ENCODE data around the gene MPV17L2.
"Not testable (repeated sequence)": the region's sequence is repeated elsewhere in the genome, so short reads cannot be mapped to it uniquely, and the experiment has no call there.

The MPV17L2 gene

DNA sequence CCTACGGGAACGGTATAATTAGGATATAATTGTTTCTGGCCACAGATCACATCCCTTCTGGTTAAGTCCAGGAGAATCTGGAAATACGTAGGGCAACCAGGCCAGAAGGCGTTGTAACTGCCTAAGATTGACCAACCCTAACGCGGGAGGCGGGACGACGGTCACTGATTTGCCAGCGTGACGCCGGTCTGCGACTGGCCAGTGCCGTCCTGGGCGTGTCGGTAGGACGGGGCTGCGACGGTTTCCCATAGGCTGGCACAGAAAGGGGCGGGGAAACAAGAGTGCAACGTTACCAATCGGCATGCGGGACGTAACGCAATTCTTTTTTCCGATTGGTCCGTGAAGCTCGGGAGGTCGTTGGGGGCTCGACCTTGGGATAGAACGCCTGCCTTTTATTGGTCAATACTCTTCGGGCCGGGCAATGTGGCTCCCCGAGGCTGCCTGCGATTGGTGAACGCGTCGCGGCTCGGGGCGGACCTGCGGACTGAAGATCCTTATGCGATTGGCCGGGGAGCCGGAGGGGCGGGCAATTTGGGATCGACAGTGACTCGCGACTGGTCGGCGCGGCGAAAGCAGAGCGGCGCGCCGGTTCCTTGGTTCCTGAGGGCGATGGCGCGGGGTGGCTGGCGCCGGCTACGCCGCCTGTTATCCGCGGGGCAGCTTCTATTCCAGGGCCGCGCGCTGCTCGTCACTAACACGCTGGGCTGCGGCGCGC lies at the start of gene MPV17L2:
TSS of gene MPV17L2 (plus strand) at position 546 of the 715 bp plus-strand sequence. CDS start at position 610, 64 bp downstream.
- DNase-seq: peak; percentile 99

DNA sequence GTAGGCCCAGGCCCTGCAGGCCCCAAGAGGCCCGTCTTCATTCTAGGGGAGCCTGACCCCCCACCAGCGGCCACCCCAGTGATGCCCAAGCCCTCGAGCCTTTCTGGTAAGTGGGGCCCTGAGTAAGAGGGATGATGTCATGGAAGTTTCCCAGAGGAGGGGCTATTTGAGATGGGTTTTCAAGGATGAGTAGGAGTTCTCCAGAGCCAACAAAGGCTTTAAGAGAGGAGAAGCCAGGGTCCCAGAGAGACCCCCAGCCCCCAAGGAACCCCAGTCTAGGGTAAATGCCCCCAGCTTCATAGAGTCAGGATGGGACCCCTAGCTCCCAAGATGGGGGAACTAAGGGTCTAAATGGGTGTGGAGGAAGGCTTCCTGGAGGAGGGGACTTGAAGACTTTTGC lies 49.1 kb upstream of the MPV17L2 start:
- no peak for DNase-seq

DNA sequence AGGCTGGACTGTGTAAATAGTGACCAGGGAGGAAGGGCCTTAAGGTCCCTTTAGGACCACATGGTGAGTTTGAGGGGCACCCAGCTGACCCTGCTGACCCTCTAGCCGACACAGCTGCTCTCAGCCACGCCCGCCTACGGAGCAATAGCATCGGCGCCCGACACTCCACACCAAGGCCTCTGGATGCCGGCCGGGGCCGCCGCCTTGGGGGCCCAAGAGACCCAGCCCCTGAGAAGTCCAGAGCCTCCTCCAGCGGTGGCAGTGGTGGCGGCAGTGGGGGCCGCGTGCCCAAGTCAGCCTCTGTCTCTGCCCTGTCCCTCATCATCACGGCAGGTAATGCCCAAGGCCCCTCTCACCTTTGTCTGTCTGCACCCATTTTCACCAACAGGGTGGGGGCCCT lies 48.7 kb upstream of the MPV17L2 start:
- no peak for DNase-seq

DNA sequence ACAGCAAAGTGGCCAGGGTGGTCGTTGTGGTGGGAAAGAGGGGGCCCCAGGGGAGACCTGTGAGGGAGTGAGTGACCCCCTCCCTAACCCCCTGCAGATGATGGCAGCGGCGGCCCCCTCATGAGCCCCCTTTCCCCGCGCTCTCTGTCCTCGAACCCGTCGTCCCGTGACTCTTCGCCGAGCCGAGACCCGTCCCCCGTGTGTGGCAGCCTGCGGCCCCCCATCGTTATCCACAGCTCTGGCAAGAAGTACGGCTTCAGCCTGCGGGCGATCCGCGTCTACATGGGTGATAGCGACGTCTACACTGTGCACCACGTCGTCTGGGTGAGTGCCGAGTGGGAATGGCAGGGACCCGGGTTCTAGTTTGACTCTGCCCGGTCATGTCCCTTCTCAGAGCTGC lies 48.1 kb upstream of the MPV17L2 start:
- no peak for DNase-seq

DNA sequence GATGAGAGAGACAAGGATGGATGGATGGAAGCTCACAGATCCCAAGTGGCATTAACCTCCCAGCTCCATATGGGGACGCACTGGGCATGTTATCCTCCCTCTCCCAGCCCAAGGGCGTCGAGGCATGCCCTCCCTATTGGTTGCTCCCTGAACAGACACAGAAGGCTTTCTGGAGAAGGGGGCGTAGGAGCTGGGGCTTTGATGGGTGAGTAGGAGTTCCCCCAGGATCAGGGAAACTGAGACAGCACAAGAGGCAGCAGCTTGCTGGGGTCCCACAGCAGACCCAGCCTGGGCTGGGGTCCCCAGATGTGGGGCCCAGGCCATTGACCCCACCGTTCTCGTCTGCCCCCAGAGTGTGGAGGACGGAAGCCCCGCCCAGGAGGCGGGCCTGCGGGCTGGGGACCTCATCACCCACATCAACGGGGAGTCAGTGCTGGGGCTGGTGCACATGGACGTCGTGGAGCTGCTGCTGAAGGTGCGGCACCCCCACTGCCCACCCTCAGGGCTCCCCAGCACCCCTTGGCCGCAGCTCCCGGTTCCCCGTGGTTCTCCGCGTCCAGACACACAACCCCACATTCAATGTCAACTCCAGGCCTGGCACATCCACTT lies 47.5 kb upstream of the MPV17L2 start:
- no peak for DNase-seq

DNA sequence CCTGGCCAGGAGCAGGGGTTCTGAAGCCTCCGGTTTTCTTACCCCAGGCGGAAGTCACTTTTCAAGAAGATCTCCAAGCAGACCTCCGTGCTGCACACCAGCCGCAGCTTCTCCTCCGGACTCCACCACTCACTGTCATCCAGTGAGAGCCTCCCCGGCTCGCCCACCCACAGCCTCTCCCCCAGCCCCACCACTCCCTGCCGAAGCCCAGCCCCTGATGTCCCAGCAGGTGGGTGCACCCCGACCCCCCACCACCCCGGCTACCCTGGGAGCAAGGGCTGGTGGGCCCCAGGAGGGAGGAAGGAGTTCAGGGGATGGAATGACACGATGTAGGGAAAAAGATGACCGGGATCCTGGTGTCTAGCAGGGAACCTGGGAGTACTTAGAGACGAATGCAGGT lies 45.6 kb upstream of the MPV17L2 start:
- DNase-seq: no peak

DNA sequence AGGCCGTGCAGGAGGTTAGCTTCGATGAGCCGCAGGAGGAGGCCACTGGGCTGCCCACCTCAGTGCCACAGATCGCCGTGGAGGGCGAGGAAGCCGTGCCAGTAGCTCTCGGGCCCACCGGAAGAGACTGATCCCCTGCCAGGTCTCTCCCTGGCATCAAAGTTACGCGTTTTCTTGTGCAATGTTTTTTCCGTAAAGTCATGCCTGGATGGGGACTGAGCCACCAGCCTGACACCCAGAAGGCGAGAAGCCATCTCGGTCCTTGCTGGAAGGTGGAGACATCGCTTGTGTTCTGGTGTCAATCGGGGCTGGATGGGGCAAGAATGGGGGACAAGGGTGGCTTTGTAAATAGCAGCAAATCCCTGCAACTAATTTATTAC lies 43.4 kb upstream of the MPV17L2 start:
- DNase-seq: no peak

DNA sequence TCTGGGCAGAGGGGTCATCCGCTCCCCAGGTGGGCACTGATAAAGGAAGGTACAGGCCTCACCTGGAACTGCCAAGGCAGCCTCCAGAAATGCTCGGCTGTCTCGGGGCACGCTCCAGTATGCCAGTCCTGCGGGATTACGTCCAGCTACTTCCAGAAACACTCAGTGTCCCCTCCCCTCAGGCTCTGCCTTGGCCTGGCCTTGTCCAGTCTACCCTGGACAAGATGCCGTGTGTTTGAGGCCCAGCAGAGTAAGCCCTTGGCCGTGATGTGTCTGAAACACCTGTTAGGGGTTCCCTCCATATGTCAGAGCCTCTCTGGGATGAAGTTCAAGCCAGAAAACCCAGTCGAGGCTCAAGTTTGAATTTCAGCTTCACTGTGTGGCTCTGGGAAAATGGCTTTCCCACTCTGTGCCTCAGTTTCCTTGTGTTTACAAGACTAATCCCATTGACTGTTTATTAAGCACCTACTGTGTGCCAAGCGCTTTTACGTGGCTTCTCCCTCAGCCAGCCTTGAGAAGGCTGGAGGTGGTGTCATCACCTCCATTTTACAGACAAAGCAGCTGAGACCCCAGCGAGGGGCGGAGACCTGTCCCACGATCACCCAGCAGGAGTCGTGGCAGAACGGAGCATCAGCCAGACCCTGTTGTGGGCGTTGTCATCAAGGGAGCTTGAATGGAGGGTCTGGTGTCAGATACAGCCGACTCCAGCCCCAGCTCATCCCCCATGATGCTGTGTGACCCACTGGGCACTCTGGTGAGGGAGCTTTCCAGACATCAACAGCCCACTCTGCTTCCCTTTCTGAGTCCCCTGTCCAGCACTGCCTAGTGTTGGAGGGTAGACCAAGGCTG lies 42.0 kb upstream of the MPV17L2 start:
- DNase-seq: no peak

DNA sequence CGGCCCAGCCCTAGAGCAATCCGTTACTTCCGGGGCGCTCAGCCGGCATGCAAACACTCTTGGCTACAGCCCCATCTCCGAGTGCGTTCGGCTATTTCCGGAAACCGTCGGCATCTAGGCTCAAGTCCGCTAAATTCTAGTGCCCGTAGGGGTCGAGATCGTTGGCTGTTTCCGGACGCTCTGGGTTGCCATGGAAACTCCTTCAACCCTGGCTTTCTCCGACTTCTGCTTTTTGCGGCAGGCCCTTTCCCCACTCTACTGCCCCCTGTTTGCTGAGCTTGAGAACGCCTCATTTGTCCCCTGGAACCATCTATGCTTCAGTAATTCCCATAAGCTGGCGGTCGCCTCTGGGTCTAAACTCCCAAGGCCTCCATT lies 40.6 kb upstream of the MPV17L2 start:
- DNase-seq: peak; percentile 93

DNA sequence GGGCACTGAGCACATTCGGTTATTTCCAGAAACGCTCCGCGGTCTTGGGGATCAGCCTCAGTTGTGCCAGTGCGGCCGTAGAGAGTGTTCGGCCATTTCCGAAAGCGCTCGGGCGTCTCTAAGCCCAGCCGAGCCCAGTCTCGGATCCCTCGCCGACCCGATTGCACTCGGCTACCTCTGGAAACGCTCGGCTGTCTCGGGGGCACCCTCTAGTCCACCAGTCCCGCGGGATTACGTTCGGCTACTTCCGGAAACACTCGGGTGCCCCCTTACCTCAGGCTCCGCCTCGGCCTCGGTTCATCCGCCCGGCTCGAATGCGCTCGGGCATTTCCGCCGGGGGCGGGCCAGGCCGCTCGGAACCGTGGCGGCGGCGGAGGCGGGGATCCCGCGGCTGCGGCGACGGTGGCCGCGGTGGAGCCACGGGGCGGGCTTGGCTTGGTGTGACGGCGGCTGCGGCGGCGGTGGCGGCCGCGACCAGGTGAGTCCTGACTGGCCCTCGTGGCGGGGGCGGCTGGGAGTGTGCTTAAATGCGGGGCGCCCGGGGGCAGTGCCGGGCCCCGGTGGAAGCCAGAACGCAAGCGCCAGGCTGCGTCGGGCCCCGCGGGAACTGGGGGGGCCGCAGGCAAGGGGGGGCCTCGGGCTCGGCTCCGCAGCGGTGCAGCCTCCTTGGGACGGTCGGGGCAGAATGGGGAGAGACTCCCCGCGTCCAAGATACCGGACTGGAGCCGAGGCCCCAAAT lies 40.0 kb upstream of the MPV17L2 start, which contains the start of gene PIK3R2:
TSS of gene PIK3R2 (plus strand) at position 347 of the 739 bp plus-strand sequence. CDS start 2,717 bp downstream, outside the sequence.
- peak; percentile 93 for DNase-seq

DNA sequence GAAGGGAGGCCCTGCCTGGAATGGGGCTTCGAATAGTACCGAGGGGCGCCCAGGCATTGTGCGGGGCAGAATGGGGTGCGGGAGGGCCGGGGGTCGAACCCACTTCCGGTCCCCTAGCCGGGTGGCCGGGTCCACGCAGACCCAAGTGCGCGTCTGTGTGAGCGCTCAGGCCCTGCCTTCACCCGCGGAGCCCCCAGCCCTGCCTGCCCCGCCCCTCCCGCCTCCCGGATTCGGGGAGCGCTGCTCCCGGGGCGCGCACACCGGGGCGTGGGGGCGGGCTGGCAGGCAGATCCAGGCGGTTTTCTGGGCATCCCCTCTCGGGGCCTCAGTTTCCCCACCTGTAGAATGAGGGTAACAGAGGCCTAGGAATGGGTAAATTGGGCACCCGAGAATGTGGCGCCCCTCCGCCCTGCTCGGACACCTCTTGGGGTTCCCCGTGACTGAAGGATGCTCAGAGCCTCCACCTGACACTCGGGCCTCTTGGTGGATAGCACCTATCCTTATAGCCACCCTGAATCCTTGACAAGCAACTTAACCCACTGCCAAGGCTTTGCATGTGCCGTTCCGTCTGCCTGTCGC lies 39.4 kb upstream of the MPV17L2 start:
- DNase-seq: no peak

DNA sequence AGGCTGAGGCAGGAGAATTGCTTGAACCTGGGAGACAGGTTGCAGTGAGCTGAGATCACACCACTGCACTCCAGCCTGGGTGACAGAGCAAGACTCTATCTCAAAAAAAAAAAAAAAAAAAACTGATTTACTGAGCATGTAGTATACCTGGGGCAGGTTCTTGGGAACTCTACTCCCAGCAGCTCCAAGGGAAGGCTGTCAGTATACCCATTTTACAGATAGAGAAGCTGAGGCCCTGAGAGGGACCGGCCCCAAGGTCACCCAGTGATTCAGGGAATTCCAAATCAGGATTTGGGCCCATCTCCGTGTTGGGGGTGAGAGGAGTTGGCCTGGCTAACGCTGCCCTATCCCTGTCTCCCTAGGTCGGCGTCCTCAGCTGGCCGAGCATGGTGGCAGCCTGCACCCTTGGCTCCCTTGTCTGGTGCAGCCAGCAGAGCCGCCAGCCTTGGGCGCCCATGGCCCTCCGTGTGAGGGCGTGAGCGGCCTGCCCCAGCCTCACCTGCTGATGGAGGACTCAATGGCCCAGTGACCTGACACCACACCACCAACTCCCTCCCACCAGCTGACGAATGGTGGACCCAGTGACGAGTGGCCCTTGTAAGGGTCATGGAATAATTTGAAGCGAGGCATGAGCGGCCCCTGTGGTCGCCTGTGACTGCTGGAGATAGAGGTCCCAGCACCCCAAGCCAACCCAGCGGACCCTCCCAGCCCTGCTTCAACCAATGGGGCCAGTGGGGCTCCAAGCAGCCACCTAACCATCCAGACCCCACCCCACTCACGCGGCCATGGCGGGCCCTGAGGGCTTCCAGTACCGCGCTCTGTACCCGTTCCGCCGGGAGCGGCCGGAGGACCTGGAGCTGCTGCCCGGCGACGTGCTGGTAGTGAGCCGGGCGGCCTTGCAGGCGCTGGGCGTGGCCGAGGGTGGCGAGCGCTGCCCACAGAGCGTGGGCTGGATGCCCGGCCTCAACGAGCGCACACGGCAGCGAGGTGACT lies 37.6 kb upstream of the MPV17L2 start:
- DNase-seq: no peak

DNA sequence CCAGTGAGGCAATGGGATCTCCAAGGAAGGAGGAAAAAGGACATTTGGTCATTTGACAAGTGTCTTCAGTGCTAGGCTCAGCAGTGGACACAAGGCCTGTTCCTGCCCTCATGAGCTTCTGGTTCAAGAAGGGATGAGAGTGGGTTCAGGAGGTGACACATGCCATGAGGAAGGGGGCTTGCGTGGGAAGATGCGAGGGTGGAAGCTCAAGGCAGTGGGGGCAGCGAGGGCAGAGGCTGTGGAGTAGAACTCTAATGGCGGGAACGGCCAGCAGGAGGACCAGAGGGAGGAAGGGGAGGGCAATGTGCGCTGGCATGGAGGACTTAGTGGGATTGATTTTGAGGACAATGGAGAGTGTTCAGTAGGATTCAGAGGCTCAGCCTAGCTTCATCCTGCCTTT lies 36.8 kb upstream of the MPV17L2 start:
- no peak for DNase-seq

DNA sequence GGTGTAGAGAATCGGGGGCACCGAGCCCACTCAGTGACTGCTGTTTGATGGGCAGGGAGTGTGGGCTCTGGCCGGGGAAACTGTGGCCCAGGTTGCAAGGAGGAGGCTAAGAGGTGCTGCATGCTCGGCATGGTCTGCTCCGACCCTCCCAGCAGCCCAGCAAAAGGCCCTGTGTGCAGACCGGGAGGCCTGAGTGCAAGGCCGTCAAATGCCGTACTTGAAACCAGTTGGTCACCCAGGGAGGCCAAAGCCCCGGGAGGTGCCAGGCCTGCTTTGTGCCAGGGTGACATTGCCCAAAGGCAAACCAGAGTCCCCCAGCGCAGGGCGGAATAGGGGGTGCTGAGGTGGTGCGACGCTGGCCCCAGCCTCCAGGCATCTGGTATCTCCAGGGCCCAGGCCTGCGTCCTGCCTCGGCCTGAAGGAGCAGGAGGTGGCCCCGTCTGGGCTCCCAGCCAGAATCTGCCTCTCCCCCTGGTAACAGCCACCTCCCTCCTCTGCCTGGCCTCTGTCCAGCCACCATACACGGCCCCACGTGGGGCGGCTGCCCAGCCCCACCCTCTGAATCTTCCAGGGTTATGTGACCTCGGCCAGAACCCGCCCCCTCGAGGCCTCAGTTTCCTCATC lies 36.1 kb upstream of the MPV17L2 start:
- peak; percentile 94 for DNase-seq

DNA sequence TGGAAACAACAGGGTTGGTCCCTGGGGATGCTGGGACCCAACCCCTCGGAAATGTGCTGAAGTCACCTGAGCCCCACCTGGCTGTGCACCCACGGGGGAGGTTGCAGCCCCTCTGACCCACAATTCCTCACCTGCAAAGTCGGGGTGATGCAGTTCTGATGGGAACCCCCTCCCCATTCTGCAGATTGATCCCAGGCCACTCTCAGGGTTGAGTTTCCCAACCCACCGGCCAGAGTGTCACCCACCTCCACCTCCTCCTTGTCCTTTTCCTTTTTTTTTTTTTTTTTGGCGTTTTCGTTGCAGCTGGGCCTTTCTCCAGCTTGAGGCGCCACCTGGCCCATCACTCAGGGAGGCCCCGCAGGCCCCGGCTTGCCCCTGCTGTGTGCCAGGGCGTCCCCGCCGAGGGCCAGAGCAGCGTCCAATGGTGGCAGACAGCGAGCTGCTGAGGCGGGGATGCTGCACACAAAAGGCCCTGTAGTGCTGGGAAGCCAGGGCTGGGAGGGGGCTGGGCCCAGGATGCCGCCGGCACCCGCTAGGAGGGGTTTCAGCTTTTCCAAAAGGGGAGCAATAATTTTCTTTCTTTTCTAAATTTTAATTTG lies 35.5 kb upstream of the MPV17L2 start:
- peak; percentile 85 for DNase-seq

DNA sequence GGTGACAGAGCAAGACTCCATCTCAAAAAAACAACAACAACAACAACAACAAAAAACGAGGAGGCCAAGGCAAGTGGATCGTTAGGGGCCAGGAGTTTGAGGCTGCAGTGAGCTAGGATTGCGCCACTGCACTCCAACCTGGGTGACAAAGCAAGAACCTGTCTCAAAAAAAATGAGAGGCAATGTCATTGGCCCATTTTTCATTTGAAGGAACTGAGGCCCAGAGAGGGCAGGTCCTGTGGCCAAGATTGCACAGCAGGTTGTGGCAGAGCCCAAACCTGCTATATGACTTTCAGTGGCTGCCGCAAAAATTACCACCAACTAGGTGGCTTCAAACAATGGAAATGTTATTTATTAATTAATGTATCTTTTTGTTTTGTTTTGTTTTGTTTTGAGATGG lies 34.6 kb upstream of the MPV17L2 start:
- no peak for DNase-seq

DNA sequence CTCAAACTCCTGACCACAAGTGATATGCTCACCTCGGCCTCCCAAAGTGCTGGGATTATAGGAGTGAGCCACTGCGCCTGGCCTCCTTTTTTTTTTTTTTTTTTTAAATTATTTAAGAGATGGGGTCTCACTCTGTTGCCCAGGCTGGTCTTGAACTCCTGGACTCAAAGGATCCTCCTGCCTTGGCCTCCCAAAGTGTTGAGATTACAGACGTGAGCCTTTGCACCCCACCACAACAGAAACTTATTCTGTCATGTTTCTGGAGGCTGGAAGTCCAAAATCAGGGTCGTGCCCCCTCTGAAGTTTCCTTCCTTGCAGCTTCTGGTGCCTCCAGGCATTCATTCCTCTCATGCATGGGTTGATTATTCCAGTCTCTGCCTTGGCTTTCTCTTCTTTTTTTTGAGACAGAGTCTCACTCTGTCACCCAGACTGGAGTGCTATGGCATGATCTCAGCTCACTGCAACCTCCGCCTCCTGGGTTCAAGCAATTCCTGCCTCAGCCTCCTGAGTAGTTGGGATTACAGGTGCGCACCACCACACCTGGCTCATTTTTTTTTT lies 33.9 kb upstream of the MPV17L2 start:
- not testable (repeated sequence) for DNase-seq

DNA sequence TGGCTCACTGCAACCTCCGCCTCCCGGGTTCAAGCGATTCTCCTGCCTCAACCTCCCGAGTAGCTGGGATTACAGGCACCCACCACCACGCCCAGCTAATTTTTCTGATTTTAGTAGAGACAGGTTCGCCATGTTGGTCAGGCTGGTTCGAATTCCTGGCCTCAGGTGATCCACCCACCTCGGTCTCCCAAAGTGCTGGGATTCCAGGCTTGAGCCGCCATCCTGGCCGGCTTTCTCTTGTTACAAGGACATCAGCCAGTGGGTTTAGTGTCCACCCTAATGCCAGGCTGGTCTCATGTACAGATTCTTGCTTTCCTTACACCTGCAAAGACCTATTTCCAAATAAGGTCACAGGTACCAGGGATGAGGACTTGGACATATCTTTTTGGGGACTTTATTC lies 33.2 kb upstream of the MPV17L2 start:
- no peak for DNase-seq

DNA sequence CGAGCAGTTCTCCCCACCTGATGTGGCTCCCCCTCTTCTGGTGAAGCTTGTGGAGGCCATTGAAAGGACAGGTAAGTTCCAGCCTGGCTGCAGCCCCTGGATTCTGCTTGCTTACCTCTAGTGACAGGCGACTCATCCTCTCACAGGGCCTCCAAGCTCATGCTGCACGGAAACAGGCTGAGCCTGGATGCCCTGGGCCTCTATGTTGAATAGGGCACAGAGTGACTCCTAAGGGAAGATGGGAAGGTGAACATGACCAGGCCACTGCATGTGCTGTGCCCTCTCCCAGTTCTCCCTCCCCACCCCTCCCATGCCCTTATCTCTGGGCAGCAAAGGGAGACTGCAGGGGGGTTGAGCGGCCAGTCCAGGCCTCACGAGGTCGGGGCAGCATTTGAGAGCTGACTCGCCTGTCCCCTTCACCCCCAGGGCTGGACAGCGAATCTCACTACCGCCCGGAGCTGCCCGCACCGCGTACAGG lies 32.5 kb upstream of the MPV17L2 start:
- no peak for DNase-seq

All from DMS79 treated with DMSO at 0.1 percent for 48 hours (cell line).